ENCODE results near the gene CSMD2. TPM values are rescaled to one million over a fixed set of nuclear protein-coding genes. Genes with fewer than 3 reads are reported as not detected.

The CSMD2 gene
- total and polyA plus RNA-seq, 2 donors from 2014 or later, result 0.47 TPM; not detected in 1

- H3K4me3 ChIP-seq (ENCODE audit: low read length in 3 of 3), result no peak overlapping the region
- TF ChIP-seq, protein P1, sequence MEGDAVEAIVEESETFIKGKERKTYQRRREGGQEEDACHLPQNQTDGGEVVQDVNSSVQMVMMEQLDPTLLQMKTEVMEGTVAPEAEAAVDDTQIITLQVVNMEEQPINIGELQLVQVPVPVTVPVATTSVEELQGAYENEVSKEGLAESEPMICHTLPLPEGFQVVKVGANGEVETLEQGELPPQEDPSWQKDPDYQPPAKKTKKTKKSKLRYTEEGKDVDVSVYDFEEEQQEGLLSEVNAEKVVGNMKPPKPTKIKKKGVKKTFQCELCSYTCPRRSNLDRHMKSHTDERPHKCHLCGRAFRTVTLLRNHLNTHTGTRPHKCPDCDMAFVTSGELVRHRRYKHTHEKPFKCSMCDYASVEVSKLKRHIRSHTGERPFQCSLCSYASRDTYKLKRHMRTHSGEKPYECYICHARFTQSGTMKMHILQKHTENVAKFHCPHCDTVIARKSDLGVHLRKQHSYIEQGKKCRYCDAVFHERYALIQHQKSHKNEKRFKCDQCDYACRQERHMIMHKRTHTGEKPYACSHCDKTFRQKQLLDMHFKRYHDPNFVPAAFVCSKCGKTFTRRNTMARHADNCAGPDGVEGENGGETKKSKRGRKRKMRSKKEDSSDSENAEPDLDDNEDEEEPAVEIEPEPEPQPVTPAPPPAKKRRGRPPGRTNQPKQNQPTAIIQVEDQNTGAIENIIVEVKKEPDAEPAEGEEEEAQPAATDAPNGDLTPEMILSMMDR (IDR thresholded peaks at IDR 0.05; ENCODE audit: borderline replicate concordance, extremely low read depth, insufficient read depth), result no peak
- DNase-seq (peak in 3 of 5 donors; percentile 27 to 32 (median 28)), FAIRE-seq (no peak)
- no peaks in the 10 kb centered on the region for H3K36me3 ChIP-seq (ENCODE audit: control insufficient read depth in 2 of 3, insufficient read depth in 3 of 3, low read length in 3 of 3)
- H3K27ac ChIP-seq (ENCODE audit: low read depth in 2 of 2, low read length in 2 of 2), result no peak overlapping the region
- H3K9ac ChIP-seq (ENCODE audit: low read length in 3 of 3), result no peak overlapping the region
- H3K9me3 ChIP-seq (ENCODE audit: control insufficient read depth in 2 of 3, insufficient read depth in 1 of 3, low read length in 3 of 3), result no peaks in the 10 kb centered on the region
- H3K27me3 ChIP-seq (ENCODE audit: control insufficient read depth, insufficient read depth, low read length), result no peaks in the 10 kb centered on the region
- no peaks in the 10 kb centered on the region for H3K4me1 ChIP-seq (ENCODE audit: control insufficient read depth in 2 of 3, insufficient read depth in 2 of 3, low read depth in 1 of 3, low read length in 3 of 3)
- intact Hi-C loops (cut with DNase I), result no loop called here
Measured at GRCh38 chr1:33661811-33662454, 503.1 kb downstream of the CSMD2 start.

DNA sequence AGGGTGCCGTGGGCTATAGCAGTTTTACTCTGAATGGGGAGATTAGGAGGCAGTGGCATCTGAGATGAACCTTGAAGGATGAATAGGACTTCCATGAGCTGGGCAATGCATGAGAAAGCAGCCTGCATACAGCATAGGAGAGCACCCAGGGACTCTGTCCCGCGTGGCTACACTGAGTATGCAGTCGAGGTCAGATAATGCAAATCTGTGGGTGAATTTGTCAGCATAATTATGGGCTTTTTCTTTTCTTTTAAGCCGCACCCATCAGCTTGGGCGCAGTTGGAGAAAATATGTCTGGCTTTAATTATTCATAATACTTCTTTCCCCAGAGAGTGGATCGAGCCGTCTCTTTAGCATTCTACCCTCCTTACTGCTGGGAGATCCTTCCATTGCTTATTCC, 504.1 kb downstream of the CSMD2 start:
- no peaks in the 10 kb centered on the region for H3K9me3 ChIP-seq (ENCODE audit: control insufficient read depth in 2 of 3, insufficient read depth in 1 of 3, low read length in 3 of 3)
- TF ChIP-seq, protein P1 (IDR thresholded peaks at IDR 0.05; ENCODE audit: borderline replicate concordance, extremely low read depth, insufficient read depth), result no peak
- H3K9ac ChIP-seq (ENCODE audit: low read length in 3 of 3), result no peak overlapping the region
- FAIRE-seq (no peak), DNase-seq (no peak)
- no peaks in the 10 kb centered on the region for H3K27me3 ChIP-seq (ENCODE audit: control insufficient read depth, insufficient read depth, low read length)
- no peak overlapping the region for H3K4me3 ChIP-seq (ENCODE audit: low read length in 3 of 3)
- H3K4me1 ChIP-seq (ENCODE audit: control insufficient read depth in 2 of 3, insufficient read depth in 2 of 3, low read depth in 1 of 3, low read length in 3 of 3), result no peaks in the 10 kb centered on the region
- H3K27ac ChIP-seq (ENCODE audit: low read depth in 2 of 2, low read length in 2 of 2), result no peak overlapping the region
- H3K36me3 ChIP-seq (ENCODE audit: control insufficient read depth in 2 of 3, insufficient read depth in 3 of 3, low read length in 3 of 3), result no peaks in the 10 kb centered on the region
- intact Hi-C loops (cut with DNase I), result no loop called here

DNA sequence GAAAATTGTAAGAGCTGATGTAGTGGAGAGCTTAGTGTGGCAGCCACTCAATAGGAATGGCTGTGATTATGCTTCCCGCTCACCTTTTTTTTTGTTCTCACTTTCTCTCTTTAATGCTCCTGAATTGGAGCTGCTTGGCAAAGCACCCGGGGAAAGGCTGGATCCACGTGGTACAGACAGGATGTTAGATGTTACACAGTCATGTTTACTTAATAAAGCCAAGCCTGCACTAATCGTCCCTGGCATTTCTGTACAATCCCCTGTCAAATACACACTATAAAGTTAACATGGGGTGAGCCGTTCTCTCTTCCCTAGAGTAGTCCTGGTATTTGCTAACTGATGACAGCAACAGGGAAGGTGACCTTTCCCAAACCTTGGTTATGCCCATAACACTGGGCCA, 504.8 kb downstream of the CSMD2 start:
- intact Hi-C loops (cut with DNase I), result no loop called here
- Histone ChIP-seq H3K4me3 (ENCODE audit: low read length in 3 of 3) (no peak overlapping the region), H3K9ac (ENCODE audit: low read length in 3 of 3) (no peak overlapping the region), H3K27me3 (ENCODE audit: control insufficient read depth, insufficient read depth, low read length) (no peaks in the 10 kb centered on the region), H3K36me3 (ENCODE audit: control insufficient read depth in 2 of 3, insufficient read depth in 3 of 3, low read length in 3 of 3) (no peaks in the 10 kb centered on the region), H3K27ac (ENCODE audit: low read depth in 2 of 2, low read length in 2 of 2) (no peak overlapping the region), H3K4me1 (ENCODE audit: control insufficient read depth in 2 of 3, insufficient read depth in 2 of 3, low read depth in 1 of 3, low read length in 3 of 3) (no peaks in the 10 kb centered on the region), H3K9me3 (ENCODE audit: control insufficient read depth in 2 of 3, insufficient read depth in 1 of 3, low read length in 3 of 3) (no peaks in the 10 kb centered on the region)
- FAIRE-seq (no peak), DNase-seq (no peak)
- TF ChIP-seq, protein P1 (IDR thresholded peaks at IDR 0.05; ENCODE audit: borderline replicate concordance, extremely low read depth, insufficient read depth), result no peak

- Histone ChIP-seq H3K4me1 (ENCODE audit: control insufficient read depth in 2 of 3, insufficient read depth in 2 of 3, low read depth in 1 of 3, low read length in 3 of 3) (no peaks in the 10 kb centered on the region), H3K27me3 (ENCODE audit: control insufficient read depth, insufficient read depth, low read length) (no peaks in the 10 kb centered on the region), H3K9me3 (ENCODE audit: control insufficient read depth in 2 of 3, insufficient read depth in 1 of 3, low read length in 3 of 3) (no peaks in the 10 kb centered on the region), H3K36me3 (ENCODE audit: control insufficient read depth in 2 of 3, insufficient read depth in 3 of 3, low read length in 3 of 3) (no peaks in the 10 kb centered on the region), H3K4me3 (ENCODE audit: low read length in 3 of 3) (no peak overlapping the region), H3K9ac (ENCODE audit: low read length in 3 of 3) (no peak overlapping the region), H3K27ac (ENCODE audit: low read depth in 2 of 2, low read length in 2 of 2) (no peak overlapping the region)
- intact Hi-C loops (cut with DNase I), result no loop called here
- TF ChIP-seq, protein P1 (IDR thresholded peaks at IDR 0.05; ENCODE audit: borderline replicate concordance, extremely low read depth, insufficient read depth), result no peak
- DNase-seq (no peak), FAIRE-seq (no peak)
Measured at GRCh38 chr1:33659641-33660040, 505.4 kb downstream of the CSMD2 start.

Data from kidney (tissue), 14 donors.